HCT116 (cell line): ENCODE results near the gene AP4S1. TPM values are rescaled to one million over a fixed set of nuclear protein-coding genes. Genes with fewer than 3 reads are reported as not detected.

Experiments used
- ATAC-seq: fragments of 200-7000 bp; cut with Tn5 transposase; 2 replicates; pipeline ENCODE4 v1.9.1; 2020; ENCODE audit warnings: mild to moderate bottlenecking, moderate library complexity
- BruUV-seq: library from RNA; stranded (reverse); fragments of 400-500 nt; replicated peaks from 2 replicates; lab custom pipeline; 2021; lab: Mats Ljungman, UMichigan
- CTCF ChIA-PET: fragments of 300-600 bp; sonication (Branson Sonifier 250); formaldehyde crosslinking; loops from one replicate; lab custom pipeline; 2021; ENCODE audit warnings: antibody characterized with exemption; lab: Charles Lee
- POLR2A ChIA-PET: fragments of 300-600, 350-600 bp; sonication (Branson Sonifier 250); formaldehyde crosslinking; loops from one replicate; lab custom pipeline; 2021; ENCODE audit warnings: antibody characterized with exemption; lab: Charles Lee
- RAD21 ChIA-PET, 2 experiments: fragments of 300-600 bp; sonication (Branson Sonifier 250); formaldehyde crosslinking; loops; one replicate each; lab custom pipeline; 2023; ENCODE audit warnings: low total read pairs in 2 of 2; ENCODE audit not compliant: uncharacterized antibody in 2 of 2, unreplicated experiment in 2 of 2, low non-redundant PET in 1 of 2; lab: Charles Lee
- DNase-seq: peaks from one replicate; pipeline ENCODE4 v3.0.0-alpha.2; 2010; ENCODE audit warnings: low read depth, low spot score
- H2AFZ ChIP-seq: fragments of 200-600 bp; shearing (Covaris generic), sonication (generic); 2 replicates; pipeline ENCODE4 v1.6.1; 2017; ENCODE audit warnings: low read depth, mixed run types, mixed read lengths, antibody characterized with exemption, low read length; ENCODE audit not compliant: poor library complexity, severe bottlenecking
- H3K27ac ChIP-seq: 2 replicates; pipeline ENCODE4 v1.5.1; 2012; ENCODE audit warnings: low read depth, low read length
- H3K27me3 ChIP-seq: fragments of 200-600 bp; sonication (generic); 2 replicates; pipeline ENCODE4 v1.6.1; 2016; ENCODE audit warnings: mixed run types, low read length, mixed read lengths; ENCODE audit not compliant: insufficient read depth
- H3K36me3 ChIP-seq, 2 experiments: fragments of 200-500 bp in 1 of 2; fragments of 200-600 bp in 1 of 2; sonication (Bioruptor generic) in 1 of 2; sonication (generic) in 1 of 2; 2 replicates each; pipeline versions ENCODE4 v1.5.1 to v1.6.1; 2014 to 2016; ENCODE audit warnings: low read length in 2 of 2, inconsistent platforms in 1 of 2, mixed read lengths in 1 of 2, mixed run types in 1 of 2; ENCODE audit not compliant: insufficient read depth in 2 of 2, control insufficient read depth in 1 of 2
- H3K4me1 ChIP-seq, 2 experiments: fragments of 200-600 bp in 1 of 2; sonication (generic) in 1 of 2; 2 replicates each; pipeline versions ENCODE4 v1.5.1 to v1.6.1; 2012 to 2017; ENCODE audit warnings: low read length in 2 of 2, inconsistent platforms in 1 of 2, mild to moderate bottlenecking in 1 of 2, mixed read lengths in 1 of 2, mixed run types in 1 of 2, moderate library complexity in 1 of 2; ENCODE audit not compliant: insufficient read depth in 2 of 2, control insufficient read depth in 1 of 2
- H3K4me2 ChIP-seq: fragments of 200-600 bp; sonication (generic); 2 replicates; pipeline ENCODE4 v1.6.1; 2017; ENCODE audit warnings: mixed run types, low read length, mixed read lengths
- H3K4me3 ChIP-seq, 2 experiments: fragments of 200-600 bp in 1 of 2; sonication (generic) in 1 of 2; replicated peaks in 1 of 2; 2 replicates each; pipeline ENCODE4 v1.5.1; 2011 to 2016; ENCODE audit warnings: low read length in 2 of 2, control low read depth in 1 of 2, low read depth in 1 of 2, mild to moderate bottlenecking in 1 of 2, mixed read lengths in 1 of 2, mixed run types in 1 of 2
- H3K79me2 ChIP-seq: fragments of 200-600 bp; sonication (generic); 2 replicates; pipeline ENCODE4 v1.6.1; 2017; ENCODE audit warnings: mild to moderate bottlenecking, mixed run types, low read length, moderate library complexity, mixed read lengths; ENCODE audit not compliant: insufficient read depth
- H3K9ac ChIP-seq: fragments of 200-600 bp; sonication (generic); 2 replicates; pipeline ENCODE4 v1.6.1; 2016; ENCODE audit warnings: low read length, mixed read lengths
- H3K9me2 ChIP-seq: fragments of 200-600 bp; sonication (generic), shearing (Covaris generic); 2 replicates; pipeline ENCODE4 v1.6.1; 2017; ENCODE audit warnings: mixed run types, mild to moderate bottlenecking, moderate library complexity; ENCODE audit not compliant: insufficient read depth
- H3K9me3 ChIP-seq, 2 experiments: fragments of 200-500 bp in 1 of 2; fragments of 200-600 bp in 1 of 2; sonication (Bioruptor generic) in 1 of 2; sonication (generic) in 1 of 2; 2 replicates each; pipeline ENCODE4 v1.6.1; 2014 to 2017; ENCODE audit warnings: low read length in 2 of 2, mixed read lengths in 2 of 2, inconsistent platforms in 1 of 2, low read depth in 1 of 2, mild to moderate bottlenecking in 1 of 2, mixed run types in 1 of 2, moderate library complexity in 1 of 2; ENCODE audit not compliant: control insufficient read depth in 1 of 2, insufficient read depth in 1 of 2
- H4K20me1 ChIP-seq: fragments of 200-600 bp; sonication (generic), shearing (Covaris generic); 2 replicates; pipeline ENCODE4 v1.6.1; 2017; ENCODE audit warnings: mixed run types, mild to moderate bottlenecking, moderate library complexity; ENCODE audit not compliant: insufficient read depth
- ATF3 ChIP-seq: IDR thresholded peaks from 2 replicates; pipeline ENCODE4 v1.6.1; 2012
- CTCF ChIP-seq, 3 experiments: fragments of 200-600 bp in 1 of 3; sonication (generic) in 1 of 3; IDR thresholded peaks in 2 of 3; conservative IDR thresholded peaks in 1 of 3; 2 replicates each; pipeline ENCODE4 v1.5.1; 2012 to 2017; ENCODE audit warnings: low read depth in 2 of 3, low read length in 2 of 3, antibody characterized with exemption in 1 of 3, borderline replicate concordance in 1 of 3, control low read depth in 1 of 3, mild to moderate bottlenecking in 1 of 3, mixed read lengths in 1 of 3, mixed run types in 1 of 3, moderate library complexity in 1 of 3; ENCODE audit not compliant: insufficient read depth in 1 of 3
- EGR1 ChIP-seq: IDR thresholded peaks from 2 replicates; pipeline ENCODE4 v1.6.1; 2012; ENCODE audit warnings: low read depth
- EZH2phosphoT487 ChIP-seq: fragments of 200-600 bp; IDR thresholded peaks from 2 replicates; pipeline ENCODE4 v1.6.1; 2018; ENCODE audit warnings: antibody characterized with exemption, borderline replicate concordance
- FOSL1 ChIP-seq: IDR thresholded peaks from 2 replicates; pipeline ENCODE4 v1.6.1; 2012; ENCODE audit warnings: low read depth
- POLR2AphosphoS5 ChIP-seq: IDR thresholded peaks from 2 replicates; pipeline ENCODE4 v1.6.1; 2011; ENCODE audit warnings: mild to moderate bottlenecking, low read depth, low read length, moderate library complexity
- RAD21 ChIP-seq: IDR thresholded peaks from 2 replicates; pipeline ENCODE4 v1.6.1; 2012; ENCODE audit warnings: low read depth, mild to moderate bottlenecking
- SP1 ChIP-seq: IDR thresholded peaks from 2 replicates; pipeline ENCODE4 v1.6.1; 2012; ENCODE audit warnings: low read depth
- SRF ChIP-seq: IDR thresholded peaks from 2 replicates; pipeline ENCODE4 v1.6.1; 2012; ENCODE audit warnings: low read depth
- ZFX ChIP-seq: fragments of 450-650 bp; IDR thresholded peaks from 2 replicates; pipeline ENCODE4 v1.6.1; 2017
- ZNF274 ChIP-seq: fragments of 200-500 bp; sonication (Bioruptor generic); IDR thresholded peaks from 2 replicates; pipeline ENCODE4 v1.6.1; 2014; ENCODE audit warnings: mild to moderate bottlenecking, low read depth, low read length, inconsistent platforms
- intact Hi-C: fragments of 100-400 bp; cut with micrococcal nuclease; formaldehyde crosslinking; loops from 2 replicates; pipeline ENCODE4 v1.10.0; 2022
- total RNA-seq: library from RNA; stranded (reverse); gene quantifications from one replicate; pipeline ENCODE4 v1.2.1, GENCODE V29; 2021; ENCODE audit not compliant: unreplicated experiment

AP4S1 gene
- total RNA-seq, 1 experiment from 2014 or later, result 5.0 TPM

GRCh38 chr14:31113794-31114193, 88.3 kb downstream of the AP4S1 start:
- Histone ChIP-seq H3K27ac (no peak overlapping the region), H3K4me2 (no peak overlapping the region), H3K9ac (no peak overlapping the region), H3K4me3 (no peak overlapping the region), H3K27me3 (no peaks in the 10 kb centered on the region), H4K20me1 (no peaks in the 10 kb centered on the region), H3K36me3 (peaks cover 53 to 56% of the 10 kb centered on the region in 2 experiments; a peak in 3 of 4 replicates), H2AFZ (no peak overlapping the region), H3K4me1 (no peaks in the 10 kb centered on the region), H3K9me2 (no peaks in the 10 kb centered on the region), H3K9me3 (no peaks in the 10 kb centered on the region), H3K79me2 (no peaks in the 10 kb centered on the region)
- no peak for DNase-seq
- ATAC-seq, result no peak
- ChIA-PET RAD21 (no interaction called here), CTCF (no interaction called here), POLR2A (no interaction called here)
- BruUV-seq, result no TSS peak
- intact Hi-C loops, result no loop called here
- TF ChIP-seq SRF (no peak), ZFX (no peak), RAD21 (no peak), ZNF274 (no peak), SP1 (no peak), ATF3 (no peak), EGR1 (no peak), EZH2phosphoT487 (no peak)

GRCh38 chr14:31118892-31119291, 93.4 kb downstream of the AP4S1 start:
- intact Hi-C loops, result no loop called here
- no peaks in the 10 kb centered on the region; the same call in 1 of the 2 replicates for H3K79me2 ChIP-seq

More at GRCh38 chr14:31118892-31119291, 93.4 kb downstream of the AP4S1 start:
- H3K9me3 ChIP-seq, result no peaks in the 10 kb centered on the region
- POLR2A ChIA-PET, result no interaction called here
- H3K9ac ChIP-seq, result no peak overlapping the region
- peaks cover 61% of the 10 kb centered on the region in 2 experiments for H3K36me3 ChIP-seq
- H3K4me3 ChIP-seq, result no peak overlapping the region
- no peak overlapping the region for H3K4me2 ChIP-seq
- RAD21 ChIA-PET, result no interaction called here
- no peak for TF ChIP-seq FOSL1
- TF ChIP-seq ATF3, result no peak
- no peak for TF ChIP-seq EGR1
- no peak for TF ChIP-seq POLR2AphosphoS5
- no peak for TF ChIP-seq EZH2phosphoT487
- TF ChIP-seq CTCF (IDR thresholded peaks at IDR 0.05 in 2 of 3, conservative IDR thresholded peaks at IDR 0.05 in 1 of 3; ENCODE audit: borderline replicate concordance in 1 of 3, insufficient read depth in 1 of 3, low read depth in 2 of 3, low read length in 2 of 3), result no peak
- H4K20me1 ChIP-seq, result no peaks in the 10 kb centered on the region
- H3K4me1 ChIP-seq, result no peaks in the 10 kb centered on the region
- no peak for ATAC-seq
- H3K27ac ChIP-seq, result no peak overlapping the region
- no peaks in the 10 kb centered on the region for H3K27me3 ChIP-seq
- CTCF ChIA-PET, result no interaction called here
- H3K9me2 ChIP-seq, result no peaks in the 10 kb centered on the region
- H2AFZ ChIP-seq, result no peak overlapping the region
- no peak for DNase-seq
- BruUV-seq, result no TSS peak
